HEK293 (cell line): ENCODE results near the gene CNGB1.

Experiments used
- CTCF ChIP-seq: fragments of 450-650 bp; formaldehyde crosslinking; IDR thresholded peaks from 2 replicates; pipeline ENCODE4 v1.5.1; 2016; ENCODE audit warnings: missing biosample characterization, missing genetic modification characterization
- WT1 ChIP-seq: fragments of 450-650 bp; formaldehyde crosslinking; IDR thresholded peaks from 2 replicates; pipeline ENCODE4 v1.5.1; 2016; ENCODE audit warnings: missing biosample characterization, missing genetic modification characterization
- YY1 ChIP-seq: fragments of 450-650 bp; formaldehyde crosslinking; IDR thresholded peaks from 2 replicates; pipeline ENCODE4 v1.5.1; 2018; ENCODE audit warnings: missing biosample characterization, missing genetic modification characterization
- ZBTB8A ChIP-seq: fragments of 450-650 bp; formaldehyde crosslinking; IDR thresholded peaks from 2 replicates; pipeline ENCODE4 v1.5.1; 2016; ENCODE audit warnings: missing biosample characterization, missing genetic modification characterization
- ZNF175 ChIP-seq: fragments of 450-650 bp; formaldehyde crosslinking; IDR thresholded peaks from 2 replicates; pipeline ENCODE4 v1.5.1; 2016; ENCODE audit warnings: missing biosample characterization, missing genetic modification characterization
- ZNF280D ChIP-seq: fragments of 450-650 bp; formaldehyde crosslinking; IDR thresholded peaks from 2 replicates; pipeline ENCODE4 v1.5.1; 2016; ENCODE audit warnings: missing biosample characterization, missing genetic modification characterization
- ZNF354C ChIP-seq: fragments of 450-650 bp; formaldehyde crosslinking; IDR thresholded peaks from 2 replicates; pipeline ENCODE4 v1.5.1; 2016; ENCODE audit warnings: missing biosample characterization, missing genetic modification characterization, low read depth, borderline replicate concordance
- ZNF426 ChIP-seq: fragments of 450-650 bp; formaldehyde crosslinking; IDR thresholded peaks from 2 replicates; pipeline ENCODE4 v1.5.1; 2017; ENCODE audit warnings: missing biosample characterization, missing genetic modification characterization, mild to moderate bottlenecking, inconsistent platforms, moderate library complexity
- ZNF501 ChIP-seq: fragments of 450-650 bp; formaldehyde crosslinking; IDR thresholded peaks from 2 replicates; pipeline ENCODE4 v1.5.1; 2016; ENCODE audit warnings: missing biosample characterization, missing genetic modification characterization
- ZNF837 ChIP-seq: fragments of 450-650 bp; formaldehyde crosslinking; IDR thresholded peaks from 2 replicates; pipeline ENCODE4 v1.5.1; 2016; ENCODE audit warnings: missing biosample characterization, missing genetic modification characterization
- TF ChIP-seq, protein P1 (sequence below): IDR thresholded peaks from 2 replicates; pipeline ENCODE4 v1.6.1; 2011; ENCODE audit warnings: mild to moderate bottlenecking, low read depth, low read length, borderline replicate concordance

DNA sequence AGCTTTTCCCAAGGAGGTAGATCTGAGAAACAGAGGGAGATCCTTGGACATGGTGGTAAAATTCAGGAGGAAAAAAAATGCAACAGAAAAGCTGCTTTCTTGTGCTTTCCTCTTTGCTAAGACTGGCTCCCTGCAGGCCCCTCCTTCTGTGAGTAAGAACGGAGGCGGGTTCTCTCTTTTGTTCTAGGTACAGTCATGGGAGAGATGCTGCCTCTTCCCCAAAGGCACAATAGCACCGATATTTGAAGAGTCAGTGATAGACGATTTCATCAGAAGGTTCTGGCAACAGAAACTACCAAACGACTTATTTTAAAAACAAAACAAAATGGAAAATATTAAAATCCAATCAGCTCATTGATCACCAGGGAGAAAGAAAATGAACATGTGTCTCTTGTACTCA lies 136.0 kb downstream of the CNGB1 start:
- TF ChIP-seq CTCF (tag by site-specific recombination): no peak
- TF ChIP-seq ZNF426 (tag by site-specific recombination): no peak
- TF ChIP-seq ZNF280D (tag by site-specific recombination): no peak
- TF ChIP-seq ZNF354C: no peak
- TF ChIP-seq WT1 (tag by site-specific recombination): no peak
- no peak for TF ChIP-seq ZNF837 (tag by site-specific recombination)
- TF ChIP-seq ZBTB8A (tag by site-specific recombination): no peak
- TF ChIP-seq ZNF175 (tag by site-specific recombination): no peak
- no peak for TF ChIP-seq ZNF501 (tag by site-specific recombination)
- TF ChIP-seq YY1 (tag by site-specific recombination): no peak
- TF ChIP-seq, protein P1, sequence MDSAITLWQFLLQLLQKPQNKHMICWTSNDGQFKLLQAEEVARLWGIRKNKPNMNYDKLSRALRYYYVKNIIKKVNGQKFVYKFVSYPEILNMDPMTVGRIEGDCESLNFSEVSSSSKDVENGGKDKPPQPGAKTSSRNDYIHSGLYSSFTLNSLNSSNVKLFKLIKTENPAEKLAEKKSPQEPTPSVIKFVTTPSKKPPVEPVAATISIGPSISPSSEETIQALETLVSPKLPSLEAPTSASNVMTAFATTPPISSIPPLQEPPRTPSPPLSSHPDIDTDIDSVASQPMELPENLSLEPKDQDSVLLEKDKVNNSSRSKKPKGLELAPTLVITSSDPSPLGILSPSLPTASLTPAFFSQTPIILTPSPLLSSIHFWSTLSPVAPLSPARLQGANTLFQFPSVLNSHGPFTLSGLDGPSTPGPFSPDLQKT: no peak
